Left renal cortex interstitium (tissue), 4 donors: Measurements from ENCODE around the gene CAMKK2. TPM values are rescaled to one million over a fixed set of nuclear protein-coding genes. Genes with fewer than 3 reads are reported as not detected.
"Not testable (repeated sequence)": the region's sequence is repeated elsewhere in the genome, so short reads cannot be mapped to it uniquely, and the experiment has no call there.

Source experiments
- DNase-seq, 4 donors: peaks; one replicate each; pipeline ENCODE4 v3.0.0-alpha.2; 2013; ENCODE audit warnings: low read depth in 4 of 4, low spot score in 2 of 4, missing footprints in 1 of 4
- polyA plus RNA-seq, 4 donors: library from polyadenylated mRNA; unstranded; fragments of 120-200 nt; gene quantifications; one replicate each; pipeline ENCODE4 v1.2.1, GENCODE V29; 2013; ENCODE audit not compliant: insufficient read length in 4 of 4

The CAMKK2 gene
- polyA plus RNA-seq, 4 donors, result 33.7 to 39.9 (median 34.8) TPM

- no peak for DNase-seq
Observed at GRCh38 chr12:121250359-121250758, 46.1 kb downstream of the CAMKK2 start.

DNA sequence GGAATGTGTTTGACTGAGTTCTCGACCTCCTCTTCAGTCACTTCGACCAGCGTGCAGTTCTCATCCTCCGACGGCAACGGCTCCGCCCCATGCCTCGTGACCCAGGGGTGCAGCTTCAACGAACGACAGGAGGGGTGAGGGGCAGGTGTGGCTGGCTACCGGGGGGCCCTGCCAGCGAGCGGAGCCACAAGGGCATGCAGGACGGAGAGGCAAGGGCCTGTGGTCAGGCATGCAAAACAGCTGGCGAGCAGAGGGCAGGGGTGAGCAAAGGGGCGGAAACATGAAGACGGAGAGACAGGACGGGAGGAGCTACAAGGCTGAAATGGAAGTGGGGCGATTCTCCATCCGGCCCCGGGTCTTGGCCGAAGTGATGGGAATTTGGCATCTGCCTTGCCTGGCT is 47.9 kb downstream of the CAMKK2 start:
- DNase-seq, result no peak

GRCh38 chr12:121246893-121247557 is 49.5 kb downstream of the CAMKK2 start:
- DNase-seq, result no peak

DNA sequence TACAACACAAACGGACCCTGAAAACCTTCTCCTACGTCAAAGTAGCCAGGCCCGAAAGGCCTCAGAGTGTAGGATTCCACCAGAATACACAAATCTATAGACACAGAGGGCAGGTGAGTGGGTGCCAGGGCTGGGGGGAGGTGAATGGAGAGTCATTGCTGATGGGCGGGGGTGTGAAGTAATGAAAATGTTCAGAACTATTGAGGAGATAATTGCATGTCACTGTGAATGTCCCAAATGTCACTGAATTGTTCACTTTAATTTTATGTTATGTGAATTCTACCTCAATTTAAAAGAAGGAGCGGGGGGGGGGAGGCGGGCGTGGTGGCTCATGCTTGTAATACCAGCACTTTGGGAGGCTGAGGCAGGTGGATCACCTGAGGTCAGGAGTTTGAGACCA is 50.6 kb downstream of the CAMKK2 start:
- no peak for DNase-seq

- no peak for DNase-seq
Observed at GRCh38 chr12:121245031-121245430, 51.5 kb downstream of the CAMKK2 start.

DNA sequence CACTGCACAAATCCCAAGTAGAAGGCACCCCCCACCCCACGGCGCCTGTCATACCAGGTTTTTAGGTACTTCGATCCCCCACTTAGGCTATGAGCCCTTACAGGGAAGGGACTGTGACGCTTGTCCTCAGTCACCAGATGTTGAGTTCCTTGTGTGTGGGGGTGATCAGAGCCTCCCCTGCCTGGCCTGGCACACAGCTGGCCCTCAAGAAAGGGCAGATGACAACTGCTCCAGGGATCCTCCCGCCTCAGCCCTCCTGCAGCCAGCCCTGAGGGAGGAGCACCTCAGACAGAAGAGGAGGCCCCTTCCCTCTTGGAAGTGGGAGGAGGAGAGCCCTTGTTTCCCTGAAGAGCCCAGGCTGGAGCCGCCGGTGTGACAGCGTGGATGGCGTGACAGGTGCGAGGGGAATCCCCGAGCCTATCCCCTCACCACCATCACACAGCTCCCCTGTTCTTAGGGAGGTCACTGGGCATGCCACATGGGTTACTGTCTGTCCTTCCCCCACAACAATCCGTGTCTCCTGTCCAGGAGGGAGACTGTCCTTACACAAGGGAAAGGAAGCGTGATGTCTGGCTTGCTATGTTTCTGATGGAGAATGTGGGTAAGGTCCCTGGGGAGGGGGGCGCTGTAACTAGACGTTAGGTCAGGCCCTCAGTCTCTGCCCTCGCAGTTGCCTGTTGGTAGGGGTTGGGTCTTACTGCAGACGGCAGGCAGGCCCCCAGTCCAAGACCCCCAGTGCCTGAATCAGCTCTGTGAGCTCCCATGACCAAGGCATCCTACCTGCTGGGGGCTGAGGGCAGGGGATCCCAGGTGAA is 55.1 kb downstream of the CAMKK2 start:
- DNase-seq, result no peak

DNA sequence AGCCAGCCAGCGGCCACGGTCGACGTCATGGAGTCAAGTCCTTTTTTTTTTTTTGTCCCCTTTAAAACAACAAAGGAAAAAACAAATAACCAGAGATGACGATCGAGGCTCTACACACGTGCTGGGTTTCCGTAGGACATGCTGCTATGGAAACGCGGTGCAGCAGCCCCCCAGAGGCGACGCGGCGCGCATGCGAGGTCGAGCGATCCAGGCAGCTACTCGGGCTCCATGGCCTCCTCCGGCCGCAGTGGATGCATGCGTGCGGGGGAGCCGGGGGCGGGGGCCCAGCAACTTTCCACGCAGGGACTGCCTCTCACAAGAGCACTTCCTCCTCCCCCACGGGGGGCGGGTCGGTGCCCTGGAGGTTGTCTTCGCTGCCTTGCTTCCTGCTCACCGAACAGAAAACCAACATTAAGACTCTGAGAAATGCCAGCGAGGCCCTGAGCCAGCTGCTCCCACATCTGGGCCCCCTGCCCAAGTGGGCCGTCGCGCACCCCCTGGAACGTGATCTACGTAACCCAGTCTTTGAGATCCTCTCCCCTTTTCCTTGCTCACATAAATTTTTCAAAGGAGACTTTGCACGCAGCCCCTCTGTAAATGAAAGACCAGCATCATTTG is 55.9 kb downstream of the CAMKK2 start:
- DNase-seq, result peak in 2 of 4 donors; percentile 66 to 69

DNA sequence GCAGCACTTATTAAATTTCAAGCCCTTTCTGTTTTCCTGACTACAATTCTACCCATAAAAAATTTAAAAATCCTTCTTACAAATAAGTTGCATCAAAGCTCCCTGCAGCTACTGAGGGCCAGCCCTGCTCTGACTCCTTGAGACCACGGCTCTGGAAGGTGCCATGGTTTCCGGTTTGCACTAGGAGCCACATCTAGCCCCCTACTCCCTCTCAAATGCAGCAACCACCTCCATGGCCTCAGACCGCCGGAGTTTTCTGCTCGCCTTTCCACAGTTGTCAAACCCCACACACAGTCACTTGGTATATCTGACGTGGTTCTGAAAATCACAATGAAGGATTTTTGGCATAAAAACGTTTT is 56.5 kb downstream of the CAMKK2 start:
- DNase-seq, result no peak

GRCh38 chr12:121239351-121240061 is 57.0 kb downstream of the CAMKK2 start:
- no peak for DNase-seq

DNA sequence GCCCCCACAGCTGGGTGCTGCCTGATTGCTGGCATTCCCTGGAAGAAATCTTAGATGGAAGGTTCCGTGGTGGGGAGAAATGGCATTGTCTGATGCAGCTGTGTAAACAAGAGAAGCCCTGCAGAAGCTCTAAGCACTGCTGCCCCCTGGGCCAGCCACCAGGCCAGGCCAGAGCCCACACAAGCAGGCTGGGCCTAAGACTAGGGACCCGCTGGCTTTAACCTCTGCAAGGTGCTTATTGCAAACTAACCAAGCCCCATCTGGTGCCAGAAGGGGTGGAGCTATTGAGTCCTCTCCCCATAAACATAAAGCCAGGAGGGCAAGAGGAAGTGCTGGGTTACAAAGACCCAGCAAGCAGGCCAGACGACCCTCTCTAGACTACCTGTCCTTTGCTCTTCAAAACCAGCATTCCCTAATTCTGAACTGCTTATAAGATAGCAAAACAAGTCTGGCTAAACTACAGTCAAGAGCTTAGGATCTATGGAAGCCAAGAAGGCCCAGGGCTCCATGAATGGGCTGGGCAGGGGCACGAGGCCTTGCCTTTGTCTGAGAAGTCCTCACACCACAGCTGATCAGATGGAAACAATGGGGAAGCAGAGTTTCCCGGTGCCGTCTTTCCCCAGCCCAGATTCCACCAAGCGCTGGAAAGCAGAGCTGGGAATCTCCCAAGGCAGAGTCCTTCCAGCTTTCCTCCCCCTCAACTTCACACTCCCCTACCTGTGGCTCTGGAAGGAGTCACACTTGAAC is 57.7 kb downstream of the CAMKK2 start:
- no peak for DNase-seq

DNA sequence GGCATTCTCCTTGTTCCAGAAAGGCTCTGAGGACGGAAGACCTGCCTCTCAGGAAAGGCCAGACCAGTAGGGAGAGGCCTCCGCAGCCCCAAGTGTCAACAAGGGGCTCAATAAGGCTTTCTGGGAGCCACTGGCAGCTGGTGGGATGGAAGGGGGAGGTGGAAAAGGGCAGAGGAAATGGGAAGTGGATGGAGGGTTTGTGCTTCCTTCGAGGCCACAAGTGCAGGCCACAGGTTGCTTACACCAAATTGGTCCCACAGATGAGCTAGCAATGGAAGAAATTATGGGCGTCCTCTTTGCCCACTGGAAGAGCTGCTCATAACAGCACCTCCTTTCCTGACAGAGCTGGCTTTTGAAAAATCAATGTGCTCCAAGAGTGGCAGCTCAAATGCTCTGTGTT is 58.4 kb downstream of the CAMKK2 start:
- no peak for DNase-seq

GRCh38 chr12:121237415-121237814 is 59.1 kb downstream of the CAMKK2 start:
- no peak for DNase-seq

DNA sequence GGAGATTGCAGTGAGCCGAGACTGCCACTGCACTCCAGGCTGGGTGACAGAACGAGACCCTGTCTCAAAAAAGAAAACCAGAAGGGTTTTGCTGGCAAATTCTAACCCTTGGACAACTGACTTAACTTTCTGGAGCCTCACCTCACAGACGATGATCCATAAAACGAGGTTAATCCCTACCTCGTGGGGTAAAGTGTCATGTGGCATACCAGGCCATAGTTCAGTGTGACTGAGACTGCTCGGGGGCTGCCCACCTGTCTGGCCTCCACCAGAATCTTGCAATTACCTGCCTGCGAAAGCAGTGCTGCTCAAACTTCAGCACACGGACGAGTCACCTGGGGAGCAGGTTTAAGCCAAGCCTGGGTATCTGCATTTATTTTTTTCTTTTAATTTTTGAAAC is 59.7 kb downstream of the CAMKK2 start:
- DNase-seq, result no peak

- DNase-seq, result no peak
Observed at GRCh38 chr12:121233628-121234020, 62.9 kb downstream of the CAMKK2 start.

GRCh38 chr12:121232977-121233627 is 63.4 kb downstream of the CAMKK2 start:
- DNase-seq, result no peak

GRCh38 chr12:121232163-121232562 is 64.3 kb downstream of the CAMKK2 start:
- no peak for DNase-seq

DNA sequence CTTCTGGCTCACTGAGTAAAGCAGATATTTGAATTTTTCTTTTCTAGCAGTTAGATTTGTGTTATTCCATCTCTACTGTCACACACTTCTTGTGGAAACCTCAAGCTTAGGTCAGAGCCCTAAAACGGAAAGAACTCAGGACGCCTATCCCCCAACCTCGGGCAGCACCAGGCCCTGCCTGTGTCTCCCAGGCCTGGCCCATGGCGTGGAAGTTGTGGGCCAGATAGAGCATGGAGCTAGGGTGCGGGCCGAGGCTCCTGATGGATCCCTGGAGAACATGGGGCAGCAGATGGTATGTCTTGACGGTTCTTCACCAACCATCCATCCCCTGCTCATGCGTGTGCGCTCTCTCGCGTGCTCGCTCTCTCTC is 66.0 kb downstream of the CAMKK2 start:
- DNase-seq, result no peak

- not testable (repeated sequence) for DNase-seq
Observed at GRCh38 chr12:121229826-121230537, 66.5 kb downstream of the CAMKK2 start.

DNA sequence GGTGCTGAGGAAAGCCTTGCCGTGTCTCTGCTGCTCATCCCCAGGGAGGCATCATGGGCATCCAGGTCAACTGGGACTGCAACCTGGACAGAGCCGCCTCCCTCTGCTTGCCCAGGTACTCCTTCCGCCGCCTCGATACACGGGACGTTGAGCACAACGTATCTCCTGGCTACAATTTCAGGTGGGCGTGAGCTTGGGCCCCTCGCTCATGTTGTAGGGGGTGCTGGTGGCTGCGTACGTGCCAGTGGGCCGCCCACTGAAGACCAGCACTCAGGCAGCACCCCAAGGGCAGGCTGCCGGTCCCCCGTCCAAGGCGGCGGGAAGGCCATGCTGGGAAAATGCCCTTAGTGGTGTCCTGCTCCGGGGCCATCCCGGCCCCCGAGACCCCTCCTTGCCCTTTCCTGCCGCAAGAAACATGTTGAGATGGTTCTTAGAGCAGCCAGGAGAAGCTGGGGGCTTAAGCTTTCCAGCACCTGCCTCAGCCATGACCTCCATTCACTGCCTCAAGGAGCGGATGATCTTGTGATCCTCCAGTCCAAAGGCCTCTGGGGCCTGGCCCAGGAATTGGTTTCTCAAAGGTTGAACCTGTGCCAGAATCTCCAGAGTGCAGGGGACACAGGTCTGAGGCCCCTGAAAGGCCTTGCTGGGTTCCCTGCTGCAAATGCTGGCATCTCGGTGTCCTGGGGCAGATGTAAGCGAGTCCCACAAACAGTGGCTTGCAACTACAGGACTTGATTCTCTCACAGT is 67.4 kb downstream of the CAMKK2 start:
- no peak for DNase-seq
